Heart left ventricle (tissue), 16 donors: Measurements from ENCODE around the gene DENND6B. TPM values are rescaled to one million over a fixed set of nuclear protein-coding genes. Genes with fewer than 3 reads are reported as not detected.

Experiments
- ATAC-seq, 4 donors: fragments of 200-7000 bp; cut with Tn5 transposase; one replicate each; pipeline ENCODE4 v1.9.1; 2020 to 2022; ENCODE audit warnings: moderate library complexity in 4 of 4, mild to moderate bottlenecking in 3 of 4, moderate number of reproducible peaks in 1 of 4
- DNase-seq, 5 donors: peaks; one replicate each; pipeline ENCODE4 v3.0.0-alpha.2; 2020
- H3K27ac ChIP-seq, 12 donors: fragments of 200-600 bp; sonication (generic) in 4 of 12; one replicate each; pipeline versions ENCODE4 v1.5.0 to v1.8.0; 2016 to 2022; ENCODE audit warnings: mild to moderate bottlenecking in 2 of 12
- H3K27me3 ChIP-seq, 9 donors: fragments of 200-600 bp; sonication (generic) in 2 of 9; one replicate each; pipeline versions ENCODE4 v1.5.1 to v1.8.0; 2016 to 2022; ENCODE audit warnings: mild to moderate bottlenecking in 3 of 9
- H3K36me3 ChIP-seq, 9 donors: fragments of 200-600 bp; sonication (generic) in 2 of 9; one replicate each; pipeline versions ENCODE4 v1.5.0 to v1.8.0; 2018 to 2022; ENCODE audit warnings: mild to moderate bottlenecking in 2 of 9
- H3K4me1 ChIP-seq, 12 donors: fragments of 200-600 bp; sonication (generic) in 4 of 12; one replicate each; pipeline versions ENCODE4 v1.5.0 to v1.8.0; 2016 to 2022; ENCODE audit warnings: mild to moderate bottlenecking in 3 of 12
- H3K4me3 ChIP-seq, 12 donors: fragments of 200-600 bp; sonication (generic) in 4 of 12; one replicate each; pipeline versions ENCODE4 v1.5.0 to v1.8.0; 2017 to 2022; ENCODE audit warnings: mild to moderate bottlenecking in 9 of 12, moderate library complexity in 4 of 12
- H3K9me3 ChIP-seq, 12 donors: fragments of 200-600 bp; sonication (generic) in 4 of 12; one replicate each; pipeline versions ENCODE4 v1.5.0 to v1.8.0; 2016 to 2022; ENCODE audit warnings: mild to moderate bottlenecking in 1 of 12
- POLR2A ChIP-seq, 2 donors: fragments of 450-650 bp; IDR thresholded peaks; one replicate each; pipeline ENCODE4 v1.6.1; 2017; ENCODE audit warnings: antibody characterized with exemption in 2 of 2, mild to moderate bottlenecking in 2 of 2, moderate library complexity in 2 of 2
- WGBS, 4 donors: extraction: QIAGEN DNeasy Blood & Tissue Kit in 2 of 4; methylation state at CpG; one replicate each; pipeline versions ENCODE4 v1.1.5 to v1.1.7; 2013 to 2018; 5-methylcytosine and 5-hydroxymethylcytosine counted together
- intact Hi-C, 10 donors: fragments of 100-400 bp; cut with DNase I; formaldehyde crosslinking; loops; one replicate each; pipeline versions ENCODE4 v1.11.1 to v1.14.2; 2022
- polyA plus RNA-seq, 2 donors: library from polyadenylated mRNA; stranded (reverse); fragments of 200-250 nt; gene quantifications; one replicate each; pipeline ENCODE4 v1.2.3, GENCODE V29; 2013
- total RNA-seq, 9 donors: library from RNA; depleted of rRNA in 2 of 9; stranded (reverse); fragments of >200 nt in 2 of 9; fragmentation: NEBNext Ultra II Directional in 3 of 9; extraction: Animal tissue kit (Norgen Biotek cat#: 25700) in 3 of 9; gene quantifications; one replicate each; pipeline versions ENCODE4 v1.1.0 to v1.2.4, GENCODE V29; 2016 to 2023
- TF ChIP-seq, protein P1 (sequence below), 12 donors: fragments of 200-600 bp; sonication (generic) in 4 of 12; IDR thresholded peaks; one replicate each; pipeline versions ENCODE4 v1.5.0 to v1.8.0; 2018 to 2022; ENCODE audit warnings: antibody characterized with exemption in 12 of 12, mild to moderate bottlenecking in 5 of 12
- donor health status: ischemic (EF 13 %, LVEDD 7.1; RV severe dilation, severe dysfunction).
- donor health status: healthy with polysubstance abuse.
- donor health status: DM: no; HTN: yes; CAD: no.
- donor health status: DM: no; HTN: no; CAD: no.
- donor health status: ischemic (EF 25% LVEDD 6.9; RV normal size, moderate dysfunction).
- donor health status: ischemic (EF 25% LVEDD 5.7; RV mildly dilated, moderate dysfunction).
- donor health status: healthy.
- donor health status: DM: yes; HTN: yes; CAD: no.
- donor health status: ischemic (EF 35%, LVEDD 5.7; RV mildly dilated, moderate dysfunction).
- donor health status: nonischemic (EF 11% LVEDD 7.7; RV severe dilation, severe dysfunction).
- donor health status: DM: yes; HTN: yes; CAD: no.
- donor health status: PGD.
- donor health status: ischemic (EF 29% LVEDD 5.4; RV normal size, mild dysfunction).
- donor health status: nonischemic (EF 23%, LVEDD 6.1; RV moderate dilation, normal function).

DENND6B gene
- total and polyA plus RNA-seq, 11 donors = 1.0 to 3.2 (median 1.5) TPM

GRCh38 chr22:50289151-50289941 lies 37.5 kb downstream of the DENND6B start:
- TF ChIP-seq POLR2A (IDR thresholded peaks at IDR 0.05) = no peak
- TF ChIP-seq, protein P1, sequence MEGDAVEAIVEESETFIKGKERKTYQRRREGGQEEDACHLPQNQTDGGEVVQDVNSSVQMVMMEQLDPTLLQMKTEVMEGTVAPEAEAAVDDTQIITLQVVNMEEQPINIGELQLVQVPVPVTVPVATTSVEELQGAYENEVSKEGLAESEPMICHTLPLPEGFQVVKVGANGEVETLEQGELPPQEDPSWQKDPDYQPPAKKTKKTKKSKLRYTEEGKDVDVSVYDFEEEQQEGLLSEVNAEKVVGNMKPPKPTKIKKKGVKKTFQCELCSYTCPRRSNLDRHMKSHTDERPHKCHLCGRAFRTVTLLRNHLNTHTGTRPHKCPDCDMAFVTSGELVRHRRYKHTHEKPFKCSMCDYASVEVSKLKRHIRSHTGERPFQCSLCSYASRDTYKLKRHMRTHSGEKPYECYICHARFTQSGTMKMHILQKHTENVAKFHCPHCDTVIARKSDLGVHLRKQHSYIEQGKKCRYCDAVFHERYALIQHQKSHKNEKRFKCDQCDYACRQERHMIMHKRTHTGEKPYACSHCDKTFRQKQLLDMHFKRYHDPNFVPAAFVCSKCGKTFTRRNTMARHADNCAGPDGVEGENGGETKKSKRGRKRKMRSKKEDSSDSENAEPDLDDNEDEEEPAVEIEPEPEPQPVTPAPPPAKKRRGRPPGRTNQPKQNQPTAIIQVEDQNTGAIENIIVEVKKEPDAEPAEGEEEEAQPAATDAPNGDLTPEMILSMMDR (IDR thresholded peaks at IDR 0.05) = no peak
- 93 to 96% (median 95%) methylated on average over 36 to 57 of the region's 57 CpGs for WGBS, 4 donors
- no peaks in the 10 kb centered on the region for H3K9me3 ChIP-seq
- no peak for ATAC-seq
- H3K27me3 ChIP-seq = no peaks in the 10 kb centered on the region
- no peak overlapping the region for H3K27ac ChIP-seq
- intact Hi-C loops = no loop called here
- H3K36me3 ChIP-seq = peaks cover 0 to 65% (median 54%) of the 10 kb centered on the region in 9 donors
- no peak for DNase-seq
- no peak overlapping the region for H3K4me3 ChIP-seq
- H3K4me1 ChIP-seq = peaks cover 3 to 34% (median 22%) of the 10 kb centered on the region in 12 donors

DNA sequence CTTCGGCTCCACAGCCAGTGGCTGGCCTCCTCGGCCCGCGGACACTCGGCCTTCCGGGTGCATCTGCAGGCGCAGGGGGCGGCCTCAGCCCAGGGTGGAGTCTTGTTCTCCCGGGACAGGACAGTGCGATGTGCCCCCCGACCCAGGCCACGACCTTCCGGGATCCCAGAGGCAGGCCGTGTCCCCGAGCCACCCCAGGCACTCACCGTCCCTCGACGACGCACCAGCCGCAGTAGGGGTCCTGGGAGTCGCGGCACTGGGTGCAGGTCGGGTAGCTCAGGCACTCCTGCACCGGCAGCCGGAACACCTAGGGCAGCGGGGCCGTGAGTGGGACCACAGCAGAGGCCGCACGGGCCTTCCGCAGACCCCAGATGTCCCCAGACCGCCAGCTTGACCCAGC lies 39.1 kb downstream of the DENND6B start:
- Histone ChIP-seq H3K27me3 (no peaks in the 10 kb centered on the region), H3K4me3 (no peak overlapping the region), H3K9me3 (no peaks in the 10 kb centered on the region), H3K27ac (no peak overlapping the region), H3K36me3 (peaks cover 0 to 80% (median 69%) of the 10 kb centered on the region in 9 donors), H3K4me1 (peaks cover under 1 to 18% (median 6%) of the 10 kb centered on the region in 12 donors)
- TF ChIP-seq, protein P1 (IDR thresholded peaks at IDR 0.05) = no peak
- no peak for TF ChIP-seq POLR2A (IDR thresholded peaks at IDR 0.05)
- DNase-seq (no peak), ATAC-seq (no peak)
- 94 to 95% (median 95%) methylated on average over 16 to 31 of the region's 31 CpGs for WGBS, 4 donors
- intact Hi-C loops = no loop called here

DNA sequence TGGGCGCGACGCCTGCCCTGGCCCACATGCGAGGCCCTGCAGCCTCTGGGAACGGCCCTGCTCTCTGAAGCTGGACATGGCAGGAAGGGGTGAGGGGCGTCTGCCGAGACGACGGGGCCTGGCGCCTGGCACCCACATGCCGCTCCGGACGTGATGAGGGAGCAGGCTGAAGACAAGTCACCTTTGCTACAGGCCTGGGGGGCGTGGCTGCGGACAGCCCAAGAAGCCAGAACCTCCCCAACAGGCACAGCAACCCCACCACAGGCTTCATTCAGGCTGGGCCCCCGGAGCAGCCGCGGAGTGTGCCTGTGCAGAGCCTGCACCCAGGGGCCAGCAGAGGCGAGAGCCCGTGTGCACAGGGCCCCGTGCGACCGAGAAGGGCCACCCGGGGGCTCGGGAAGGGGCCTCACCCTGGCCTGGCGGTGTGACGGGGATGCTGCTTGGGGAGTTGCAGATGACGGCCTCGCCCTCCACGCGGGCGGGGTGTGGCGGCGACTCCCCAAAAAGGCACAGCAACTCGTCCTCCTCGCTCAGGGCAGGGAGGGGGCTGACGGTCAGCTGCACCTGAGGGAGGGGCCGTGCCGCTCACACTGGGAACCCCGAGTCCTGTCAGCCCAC lies 40.0 kb downstream of the DENND6B start:
- intact Hi-C loops = no loop called here
- no peaks in the 10 kb centered on the region for H3K27me3 ChIP-seq
- 86 to 93% (median 91%) methylated on average over 20 to 40 of the region's 40 CpGs for WGBS, 4 donors
- TF ChIP-seq POLR2A (IDR thresholded peaks at IDR 0.05) = no peak
- TF ChIP-seq, protein P1 (IDR thresholded peaks at IDR 0.05) = no peak
- DNase-seq (no peak), ATAC-seq (no peak)
- no peak overlapping the region for H3K4me3 ChIP-seq
- H3K4me1 ChIP-seq = peaks cover 0 to 13% (median 1%) of the 10 kb centered on the region in 12 donors
- peaks cover 0 to 89% (median 78%) of the 10 kb centered on the region in 9 donors for H3K36me3 ChIP-seq
- no peaks in the 10 kb centered on the region for H3K9me3 ChIP-seq
- H3K27ac ChIP-seq = no peak overlapping the region

DNA sequence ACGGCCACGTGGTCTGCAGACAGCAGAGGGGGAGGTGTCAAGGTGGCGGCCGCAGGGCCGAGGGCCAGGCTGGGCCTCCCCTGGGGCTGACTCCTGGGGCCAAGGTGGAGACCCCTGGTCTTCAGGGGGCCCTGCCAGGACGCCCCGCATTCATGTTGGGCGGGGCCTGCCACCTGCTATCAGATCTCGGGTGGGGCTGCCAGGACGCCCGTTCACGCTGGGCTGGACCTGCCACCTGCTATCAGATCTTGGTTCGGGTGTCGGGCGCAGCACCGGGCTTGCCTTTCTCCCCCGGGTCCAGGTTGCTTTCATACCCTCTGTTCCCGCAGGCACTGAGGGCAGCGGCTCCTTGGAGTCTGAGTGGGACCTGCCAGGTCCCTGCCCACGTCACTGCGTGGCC lies 40.5 kb downstream of the DENND6B start:
- Histone ChIP-seq H3K36me3 (peaks cover 0 to 93% (median 83%) of the 10 kb centered on the region in 9 donors), H3K4me3 (no peak overlapping the region), H3K27me3 (no peaks in the 10 kb centered on the region), H3K9me3 (no peaks in the 10 kb centered on the region), H3K27ac (no peak overlapping the region), H3K4me1 (peaks cover 0 to 15% (median 1%) of the 10 kb centered on the region in 12 donors)
- WGBS, 4 donors = 86 to 92% (median 90%) methylated on average over 21 of the region's 21 CpGs
- intact Hi-C loops = no loop called here
- ATAC-seq (no peak), DNase-seq (no peak)
- TF ChIP-seq, protein P1 (IDR thresholded peaks at IDR 0.05) = no peak
- no peak for TF ChIP-seq POLR2A (IDR thresholded peaks at IDR 0.05)
